GM12872 (cell line): ENCODE results near the gene TBC1D16.

ENCODE experiments used
- CTCF ChIP-seq: IDR thresholded peaks from 3 replicates; pipeline ENCODE4 v1.5.1; 2011; ENCODE audit warnings: low read depth, mild to moderate bottlenecking, low read length, moderate library complexity; ENCODE audit not compliant: insufficient read depth

The TBC1D16 gene

GRCh38 chr17:79938336-79939093 is 97.2 kb downstream of the TBC1D16 start:
- no peak for TF ChIP-seq CTCF

GRCh38 chr17:79937391-79938335 is 98.0 kb downstream of the TBC1D16 start:
- no peak for TF ChIP-seq CTCF

- no peak for TF ChIP-seq CTCF
Measured at GRCh38 chr17:79936641-79937381, 98.9 kb downstream of the TBC1D16 start.

- TF ChIP-seq CTCF = no peak
Measured at GRCh38 chr17:79936050-79936449, 99.6 kb downstream of the TBC1D16 start.

- TF ChIP-seq CTCF = no peak
Measured at GRCh38 chr17:79935197-79935885, 100.3 kb downstream of the TBC1D16 start.

GRCh38 chr17:79934653-79934970 is 101.1 kb downstream of the TBC1D16 start:
- TF ChIP-seq CTCF = no peak
